GM19023 (cell line): ENCODE data around the gene EGF.
"Not testable (repeated sequence)": the region's sequence is repeated elsewhere in the genome, so short reads cannot be mapped to it uniquely, and the experiment has no call there.

Experiments
- ATAC-seq: cut with Tn5 transposase; IDR thresholded peaks from one replicate; pipeline ENCODE4 v1.9.1; 2021; ENCODE audit warnings: mild to moderate bottlenecking, moderate library complexity; ENCODE audit not compliant: unreplicated experiment

Gene EGF

DNA sequence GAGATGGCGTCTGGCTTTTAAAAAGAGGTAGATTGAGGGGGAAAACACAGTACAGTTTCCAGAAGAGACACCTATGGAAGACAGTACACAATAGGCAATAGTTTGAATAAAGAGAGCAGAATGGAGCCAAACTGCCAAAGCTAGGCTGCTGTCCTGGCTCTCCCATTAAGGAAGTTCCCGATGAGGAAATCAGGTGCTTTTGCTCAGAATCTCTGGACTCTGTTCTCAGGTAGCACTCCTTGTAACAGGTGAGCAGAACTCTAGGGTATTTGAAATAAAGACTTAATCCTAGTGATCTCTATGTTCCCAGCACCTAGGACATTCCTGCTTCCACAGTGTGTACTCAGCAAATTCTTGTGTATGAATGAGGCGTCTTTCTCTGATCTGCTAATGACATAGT is 1.6 kb downstream of the EGF start:
- no peak for ATAC-seq

DNA sequence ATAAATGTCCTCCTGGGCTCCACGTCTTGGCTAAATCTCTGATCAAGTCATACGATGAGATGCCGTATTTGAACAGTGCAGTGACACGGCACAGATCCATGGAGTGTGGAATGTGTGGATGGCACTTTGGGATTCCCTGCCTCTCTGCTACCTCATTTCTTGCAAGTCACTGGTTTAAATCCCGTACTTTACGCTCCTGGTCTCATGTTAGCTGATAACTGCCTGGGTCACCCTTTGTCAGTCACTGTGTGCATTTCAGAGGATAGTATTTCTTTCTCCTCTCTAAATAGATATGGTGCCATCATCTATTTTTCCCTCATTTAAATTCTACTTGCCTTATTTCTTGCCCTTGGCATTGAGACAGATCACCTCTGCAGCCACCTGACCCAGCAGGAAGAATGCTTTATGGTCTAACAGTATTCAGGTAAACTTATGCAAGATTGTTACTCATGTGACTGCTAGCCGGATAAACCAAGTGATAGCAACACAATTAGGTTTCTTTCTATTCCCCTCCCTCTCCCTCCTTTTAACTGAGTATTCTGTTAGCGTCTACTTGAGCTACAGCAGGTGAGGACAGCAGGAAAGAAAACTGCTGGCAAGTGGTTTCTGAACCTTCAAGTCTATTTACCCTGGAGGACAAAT is 2.8 kb downstream of the EGF start:
- ATAC-seq: no peak

DNA sequence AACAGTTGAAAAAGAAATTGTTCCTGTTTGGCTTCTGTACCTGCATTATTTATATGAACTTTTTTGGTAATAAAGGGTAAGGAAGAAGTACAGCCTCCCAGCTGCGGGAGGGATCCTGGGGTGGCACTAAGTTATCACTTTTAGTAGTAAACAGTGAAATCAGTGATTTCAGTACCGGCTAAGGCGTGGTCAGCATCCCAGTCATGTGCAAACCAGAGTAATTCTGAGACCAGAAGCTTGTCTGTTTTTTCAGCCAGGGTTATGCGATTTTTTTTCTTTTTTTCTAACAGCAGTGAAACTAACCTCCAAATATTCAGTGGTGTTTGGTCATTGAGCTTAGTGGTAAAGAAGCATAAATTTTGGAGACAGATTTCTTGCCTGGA is 3.3 kb downstream of the EGF start:
- ATAC-seq: no peak

DNA sequence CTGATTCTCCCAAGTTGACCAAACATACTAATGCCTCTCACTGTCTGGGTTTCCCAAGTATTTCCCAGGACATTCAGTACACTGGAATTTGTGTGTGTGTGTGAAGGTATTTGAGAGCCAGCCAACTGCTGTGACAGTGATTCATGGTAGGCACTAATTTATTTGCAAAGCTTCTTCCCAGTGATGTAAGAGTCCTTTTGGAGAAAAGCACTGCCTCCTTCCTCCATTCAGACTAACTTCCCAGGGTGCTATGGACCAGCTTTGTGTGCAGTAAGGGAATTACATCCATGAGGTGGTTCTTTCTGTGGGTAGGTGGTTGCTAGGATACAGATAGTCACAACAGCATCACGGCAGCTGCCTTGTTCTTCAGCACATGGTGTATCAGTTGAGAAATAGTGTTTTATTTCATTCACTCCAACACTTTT is 8.7 kb downstream of the EGF start:
- ATAC-seq: no peak

DNA sequence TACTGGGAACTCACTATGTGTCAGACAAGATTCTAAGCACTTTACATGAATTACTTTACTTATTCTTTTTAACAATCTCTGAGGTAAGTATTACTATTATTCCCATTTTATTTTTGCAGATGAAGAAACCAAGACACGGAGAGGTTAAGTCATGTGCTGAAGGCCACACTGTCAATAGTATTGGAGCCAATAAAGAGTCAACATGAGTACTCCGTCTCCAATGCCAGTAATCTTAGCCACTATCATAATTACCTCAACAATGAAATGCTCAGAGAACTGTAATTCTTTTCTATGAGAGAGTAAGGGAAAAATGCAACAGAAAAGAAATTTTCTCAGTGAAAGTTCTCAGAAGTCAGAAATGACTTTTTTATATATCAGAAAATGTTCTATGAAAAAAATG is 12.7 kb downstream of the EGF start:
- ATAC-seq: no peak

DNA sequence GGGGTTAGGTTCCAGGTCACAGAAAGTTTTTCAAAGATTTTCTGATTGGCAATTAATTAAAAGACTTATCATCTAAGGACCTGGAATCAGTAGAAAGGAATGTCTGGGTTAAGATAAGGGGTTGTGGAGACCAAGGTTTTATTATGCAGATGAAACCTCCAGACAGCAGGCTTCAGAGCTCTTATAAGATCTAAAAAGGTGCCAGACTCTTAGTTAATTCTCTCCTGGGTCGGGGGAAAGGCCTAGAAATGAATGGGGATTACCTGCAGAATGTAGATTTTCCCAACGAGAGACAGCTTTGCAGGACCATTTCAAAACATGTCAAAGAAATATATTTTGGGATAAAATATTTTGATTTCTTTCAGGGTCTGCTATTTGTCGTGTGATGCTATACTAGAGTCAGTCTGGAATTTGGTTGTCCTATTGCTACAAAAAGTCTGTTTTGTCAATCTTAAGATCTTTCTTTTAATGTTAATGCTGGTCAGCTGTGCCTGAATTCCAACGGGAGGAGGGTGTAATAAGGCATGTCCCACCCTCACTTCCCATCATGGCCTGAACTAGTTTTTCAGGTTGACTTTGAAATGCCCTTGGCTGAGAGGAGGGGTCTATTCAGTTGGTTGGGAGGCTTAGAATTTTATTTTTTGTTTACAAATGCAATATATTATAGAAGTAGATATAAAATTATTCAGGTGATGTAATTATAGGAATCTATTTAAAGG is 15.8 kb downstream of the EGF start:
- ATAC-seq: no peak

DNA sequence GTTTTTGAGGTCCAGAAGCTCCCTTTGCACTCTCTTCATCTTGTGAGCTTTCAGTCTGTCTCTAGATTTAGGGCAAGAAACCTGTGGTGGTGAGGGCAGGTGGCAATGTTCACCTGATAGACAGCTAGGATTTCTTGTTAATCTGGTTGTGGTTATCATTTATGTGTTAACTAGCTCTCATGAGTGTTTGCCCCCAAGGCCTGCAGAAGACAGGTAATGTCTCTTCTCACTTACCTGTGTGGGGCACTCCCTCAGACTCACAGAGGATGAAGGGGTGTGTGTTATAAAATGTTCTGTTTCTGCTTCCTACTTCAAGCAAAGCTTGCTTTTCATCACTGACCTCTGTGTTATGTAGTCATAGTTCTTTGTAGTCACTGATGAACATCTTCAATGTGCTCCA is 17.8 kb downstream of the EGF start:
- no peak for ATAC-seq

DNA sequence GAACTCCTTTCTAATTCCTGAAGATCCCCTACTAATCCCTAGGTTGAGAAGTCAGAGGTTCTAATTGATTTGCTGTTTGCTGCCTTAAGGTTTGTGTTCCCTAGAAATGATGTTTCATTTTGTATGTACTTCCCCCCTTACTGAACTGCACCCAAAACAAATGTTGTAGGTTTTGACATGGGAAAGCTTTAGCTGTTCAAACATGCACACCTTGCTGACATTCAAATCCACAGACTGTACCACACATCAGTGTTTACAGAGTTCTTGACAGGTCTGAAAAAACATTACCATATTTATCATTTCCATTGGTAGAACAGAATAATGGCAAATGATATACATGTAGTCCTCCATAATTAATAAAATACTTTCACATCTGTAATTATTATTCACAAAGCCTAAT is 18.2 kb downstream of the EGF start:
- ATAC-seq: no peak

DNA sequence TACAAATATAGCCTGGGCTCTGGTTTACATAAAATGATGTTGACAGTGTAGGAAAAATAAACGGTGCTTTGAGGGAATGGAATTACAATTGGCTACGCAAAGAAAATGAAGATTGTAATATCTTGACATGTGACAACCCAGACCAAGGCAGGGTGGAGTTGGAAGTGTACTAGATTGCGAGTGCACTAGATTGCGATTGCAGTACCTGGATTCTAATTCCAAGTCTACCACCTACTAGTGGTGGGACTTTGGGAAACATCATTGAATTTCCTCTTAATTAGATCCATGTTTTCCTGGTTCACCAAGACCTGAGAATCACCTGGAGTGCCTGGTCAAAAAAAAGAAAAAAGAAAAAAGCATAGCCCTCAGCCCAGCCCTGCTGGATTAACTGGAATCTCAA is 18.6 kb downstream of the EGF start:
- ATAC-seq: no peak

DNA sequence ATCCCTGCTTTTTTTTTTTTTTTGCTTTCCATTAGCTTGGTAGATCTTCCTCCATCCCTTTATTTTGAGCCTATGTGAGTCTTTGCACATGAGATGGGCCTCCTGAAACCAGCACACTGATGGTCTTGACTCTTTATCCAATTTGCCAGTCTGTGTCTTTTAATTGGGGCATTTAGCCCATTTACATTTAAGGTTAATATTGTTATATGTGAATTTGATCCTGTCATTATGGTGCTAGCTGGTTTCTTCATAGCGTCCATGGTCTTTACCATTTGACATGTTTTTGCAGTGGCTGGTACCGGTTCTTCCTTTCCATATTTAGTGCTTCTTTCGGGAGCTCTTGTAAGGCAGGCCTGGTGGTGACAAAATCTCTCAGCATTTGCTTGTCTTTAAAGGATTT is 24.7 kb downstream of the EGF start:
- not testable (repeated sequence) for ATAC-seq

DNA sequence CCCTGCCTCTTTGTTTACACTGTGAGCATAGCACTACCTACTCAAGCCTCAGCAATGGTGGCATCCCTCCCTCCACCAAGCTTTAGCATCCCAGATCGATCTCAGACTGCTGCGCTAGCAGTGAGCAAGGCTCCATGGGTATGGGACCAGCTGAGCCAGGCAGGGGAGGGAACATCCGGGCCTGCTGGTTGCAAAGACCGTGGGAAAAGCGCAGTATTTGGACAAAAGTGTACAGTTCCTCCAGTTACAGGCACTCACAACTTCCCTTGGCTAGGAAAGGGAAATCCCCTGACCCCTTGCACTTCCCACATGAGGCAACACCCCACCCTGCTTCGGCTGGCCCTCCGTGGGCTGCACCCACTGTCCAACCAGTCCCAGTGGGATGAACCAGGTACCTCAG is 26.5 kb downstream of the EGF start:
- ATAC-seq: no peak

DNA sequence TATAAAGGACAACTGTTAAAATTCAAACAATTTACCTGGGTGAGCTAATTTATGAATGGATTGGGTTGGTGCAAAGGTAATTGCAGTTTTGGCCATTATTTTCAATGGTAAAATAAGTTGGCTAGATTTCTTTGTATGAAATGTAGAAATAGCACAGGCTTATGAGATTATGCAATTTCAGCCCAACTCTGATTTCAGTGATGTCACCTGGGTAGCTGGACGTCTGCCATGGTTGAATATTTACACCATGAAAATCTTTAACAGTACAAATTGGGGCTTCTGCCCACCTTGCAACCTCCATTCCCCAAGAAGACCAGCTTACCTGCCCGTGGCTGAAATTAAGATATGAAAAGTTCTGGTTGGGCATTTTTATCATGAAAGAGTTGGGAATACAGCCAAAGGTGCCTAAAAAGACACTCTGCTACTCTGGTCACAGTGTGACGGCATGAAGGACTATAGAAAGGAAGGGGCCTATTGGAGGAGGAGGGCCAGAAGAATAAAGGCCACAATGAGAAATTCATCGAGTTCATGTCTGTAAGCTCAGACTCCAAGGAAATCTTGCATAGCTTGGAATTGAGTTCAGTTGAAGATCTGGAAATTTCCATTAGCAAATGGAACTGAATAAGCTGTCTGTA is 29.7 kb downstream of the EGF start:
- no peak for ATAC-seq

DNA sequence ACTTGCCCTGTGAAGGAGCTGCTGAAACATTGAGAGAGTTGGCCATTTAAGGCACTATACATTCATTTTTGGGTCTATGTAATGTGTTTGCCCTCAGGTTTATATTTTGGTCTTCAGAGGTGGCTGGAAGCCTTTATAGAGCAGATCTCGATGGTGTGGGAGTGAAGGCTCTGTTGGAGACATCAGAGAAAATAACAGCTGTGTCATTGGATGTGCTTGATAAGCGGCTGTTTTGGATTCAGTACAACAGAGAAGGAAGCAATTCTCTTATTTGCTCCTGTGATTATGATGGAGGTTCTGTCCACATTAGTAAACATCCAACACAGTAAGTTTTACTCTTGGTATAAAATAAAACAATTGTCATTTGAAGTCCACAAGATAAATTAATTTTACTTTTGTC is 31.1 kb downstream of the EGF start:
- ATAC-seq: no peak

DNA sequence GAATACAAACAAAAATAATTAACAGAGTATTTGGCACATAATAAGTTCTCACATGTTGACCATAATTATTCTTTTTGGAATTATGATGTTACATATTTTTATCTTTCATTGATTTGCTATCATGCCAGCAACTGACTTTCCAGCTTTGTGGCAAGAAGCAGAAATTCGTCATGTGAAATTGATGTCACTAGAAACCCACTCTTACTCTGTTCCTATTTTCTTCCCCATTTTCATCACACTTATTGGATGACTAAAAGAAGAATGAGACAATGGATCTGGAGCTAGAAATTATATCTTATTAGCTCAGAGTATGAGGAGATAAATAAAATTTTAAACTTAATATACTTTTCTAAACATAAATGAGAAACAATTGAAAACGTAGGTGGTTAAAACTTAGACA is 31.9 kb downstream of the EGF start:
- ATAC-seq: no peak

DNA sequence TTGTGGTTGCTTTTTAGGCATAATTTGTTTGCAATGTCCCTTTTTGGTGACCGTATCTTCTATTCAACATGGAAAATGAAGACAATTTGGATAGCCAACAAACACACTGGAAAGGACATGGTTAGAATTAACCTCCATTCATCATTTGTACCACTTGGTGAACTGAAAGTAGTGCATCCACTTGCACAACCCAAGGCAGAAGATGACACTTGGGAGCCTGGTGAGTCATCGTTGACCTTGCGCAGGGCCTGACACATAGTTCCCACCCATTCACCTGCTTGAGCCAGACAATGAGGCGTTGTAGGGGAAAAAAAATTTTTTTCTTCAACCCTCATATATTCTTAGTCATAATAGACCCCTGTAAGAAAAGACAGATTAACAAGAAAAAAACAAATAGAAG is 32.4 kb downstream of the EGF start:
- ATAC-seq: no peak

DNA sequence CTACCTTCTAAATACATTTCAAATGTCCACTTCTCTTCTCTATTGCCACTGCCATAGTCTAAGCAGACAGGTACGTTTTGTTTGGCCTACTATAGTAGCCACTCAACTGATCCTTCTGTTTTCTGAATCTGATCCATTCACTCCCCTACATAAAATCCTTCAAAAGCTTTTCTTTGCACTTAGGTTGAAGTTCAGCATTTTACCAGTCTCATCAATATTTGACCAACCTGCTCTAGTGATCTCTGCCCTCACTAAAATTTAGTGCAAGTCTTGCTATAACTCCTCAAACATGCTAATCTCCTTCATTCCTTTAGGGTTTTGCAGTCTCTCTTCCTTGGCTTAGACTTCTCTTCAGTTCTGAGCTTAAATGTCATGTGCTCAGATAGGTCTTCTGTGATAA is 33.4 kb downstream of the EGF start:
- no peak for ATAC-seq

DNA sequence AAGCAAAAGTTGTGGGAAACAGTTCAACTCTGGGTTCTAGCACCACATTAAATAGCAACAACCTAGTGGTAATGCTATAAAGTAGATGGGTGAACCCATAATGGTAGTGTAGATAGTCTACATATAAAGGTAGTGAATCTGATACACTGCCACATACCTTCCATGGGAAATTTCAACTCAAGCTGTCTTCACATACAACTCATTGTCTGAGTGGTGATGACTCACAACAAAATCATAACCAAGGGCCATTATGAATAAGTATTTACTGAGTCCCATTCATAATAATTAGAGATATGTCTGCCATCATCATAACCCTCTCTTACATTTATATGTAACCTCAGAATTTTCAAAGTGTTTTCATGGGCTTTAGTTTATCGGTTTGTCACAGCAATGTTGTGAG is 34.8 kb downstream of the EGF start:
- no peak for ATAC-seq

DNA sequence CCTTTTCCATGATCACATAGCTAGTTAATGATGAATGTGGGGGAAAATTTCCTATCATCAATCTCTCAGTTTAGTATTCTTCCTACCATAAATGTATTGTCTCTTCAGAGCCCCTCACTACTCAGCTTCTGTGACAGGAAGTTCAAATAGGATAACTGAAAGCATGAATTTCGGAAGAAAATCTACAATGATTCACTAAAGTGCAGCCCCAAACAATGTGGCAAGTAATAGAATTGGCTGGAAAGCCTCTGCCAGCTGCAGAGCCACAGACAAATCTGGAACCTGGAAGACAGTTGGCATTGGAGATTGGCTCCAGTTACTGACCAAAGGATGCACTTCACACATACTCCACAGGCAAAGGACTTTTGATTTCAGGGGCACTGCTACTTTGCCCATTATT is 35.2 kb downstream of the EGF start:
- ATAC-seq: no peak

DNA sequence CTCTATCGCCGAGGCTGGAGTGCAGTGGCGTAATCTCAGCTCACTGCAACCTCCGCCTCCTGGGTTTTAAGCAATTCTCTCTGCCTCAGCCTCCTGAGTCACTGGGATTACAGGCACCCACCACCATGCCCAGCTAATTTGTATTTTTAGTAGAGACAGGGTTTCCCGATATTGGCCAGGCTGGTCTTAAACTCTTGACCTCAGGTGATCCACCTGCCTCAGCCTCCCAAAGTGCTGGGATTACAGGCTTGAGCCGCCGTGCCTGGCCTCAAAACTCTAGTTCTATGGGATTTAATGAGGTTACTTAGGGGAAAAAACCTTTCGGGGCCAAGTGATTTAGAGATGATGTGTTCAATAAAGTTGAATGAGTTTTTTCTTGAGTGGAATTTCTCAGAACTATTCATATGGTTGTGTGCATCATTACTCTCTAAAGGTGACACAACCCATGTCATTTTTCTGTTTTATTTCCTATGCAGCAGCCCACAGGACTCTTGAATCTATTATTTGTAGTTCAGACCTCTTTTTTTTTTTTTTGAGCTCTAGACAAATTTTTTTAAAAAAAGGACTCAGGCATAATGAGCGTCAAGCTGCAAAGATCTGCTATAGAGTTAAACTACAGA is 36.5 kb downstream of the EGF start:
- not testable (repeated sequence) for ATAC-seq

DNA sequence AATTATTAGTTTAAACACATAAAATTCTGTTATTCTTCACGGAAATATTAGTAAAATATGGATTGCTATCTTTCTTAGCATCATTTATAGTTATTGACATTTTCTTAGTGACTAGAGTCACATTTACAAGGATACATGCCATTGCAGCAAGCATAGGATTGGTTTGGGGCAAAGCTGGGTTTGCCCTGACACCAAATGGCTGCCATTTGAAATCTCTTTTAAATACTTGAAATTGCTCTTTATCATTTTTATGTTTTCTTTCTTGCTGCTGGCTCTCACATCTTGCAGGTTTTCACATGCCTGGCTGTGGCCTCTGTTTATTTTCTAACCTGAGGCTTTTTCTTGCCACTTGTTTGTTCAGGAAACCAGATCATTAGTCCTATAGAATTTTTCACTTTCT is 39.9 kb downstream of the EGF start:
- ATAC-seq: no peak

DNA sequence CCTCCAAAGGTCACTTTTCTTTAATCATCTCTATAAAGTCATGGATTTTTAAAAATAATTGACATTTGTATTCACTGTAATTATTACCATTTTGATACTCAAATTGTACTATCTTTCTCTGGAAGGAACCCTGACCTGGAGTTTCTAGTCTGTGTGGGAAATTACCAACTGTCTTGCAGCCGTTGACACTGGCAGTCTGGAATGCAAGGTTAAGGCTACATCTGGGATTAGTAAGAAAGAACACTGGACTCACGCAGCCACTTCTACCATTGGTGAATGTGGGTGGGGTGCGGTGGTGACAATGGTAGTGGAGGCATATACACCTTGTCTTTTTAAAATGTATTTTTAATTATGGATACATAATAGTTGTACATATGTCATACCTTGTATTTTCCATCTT is 40.9 kb downstream of the EGF start:
- ATAC-seq: no peak

DNA sequence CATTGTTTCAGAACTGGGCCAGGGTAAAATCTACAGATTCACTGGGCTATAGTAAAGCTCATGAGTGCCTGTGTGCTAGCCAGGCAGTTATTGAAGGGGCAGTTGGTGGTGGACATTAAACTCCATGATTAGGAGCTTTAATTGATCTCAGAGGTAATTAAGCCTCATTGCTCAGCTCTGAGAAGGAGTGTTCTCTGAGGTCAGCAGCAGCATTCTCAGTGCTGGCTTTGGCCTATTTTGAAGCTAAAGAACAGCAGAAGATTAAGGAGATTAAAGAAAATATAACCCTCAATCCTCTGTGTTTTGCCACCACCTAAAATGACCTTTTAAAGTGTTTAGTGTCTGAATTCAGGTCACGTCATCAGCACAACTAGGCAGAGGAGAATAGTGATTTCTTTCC is 42.5 kb downstream of the EGF start:
- ATAC-seq: no peak
